Anterior cingulate cortex (tissue), 58 donors: ENCODE data around the gene SLC6A5.

Source experiments
- DNase-seq, 58 donors: peaks; one replicate each; lab custom pipeline; 2025; lab: John Stamatoyannopoulos, UW

SLC6A5 gene

DNA sequence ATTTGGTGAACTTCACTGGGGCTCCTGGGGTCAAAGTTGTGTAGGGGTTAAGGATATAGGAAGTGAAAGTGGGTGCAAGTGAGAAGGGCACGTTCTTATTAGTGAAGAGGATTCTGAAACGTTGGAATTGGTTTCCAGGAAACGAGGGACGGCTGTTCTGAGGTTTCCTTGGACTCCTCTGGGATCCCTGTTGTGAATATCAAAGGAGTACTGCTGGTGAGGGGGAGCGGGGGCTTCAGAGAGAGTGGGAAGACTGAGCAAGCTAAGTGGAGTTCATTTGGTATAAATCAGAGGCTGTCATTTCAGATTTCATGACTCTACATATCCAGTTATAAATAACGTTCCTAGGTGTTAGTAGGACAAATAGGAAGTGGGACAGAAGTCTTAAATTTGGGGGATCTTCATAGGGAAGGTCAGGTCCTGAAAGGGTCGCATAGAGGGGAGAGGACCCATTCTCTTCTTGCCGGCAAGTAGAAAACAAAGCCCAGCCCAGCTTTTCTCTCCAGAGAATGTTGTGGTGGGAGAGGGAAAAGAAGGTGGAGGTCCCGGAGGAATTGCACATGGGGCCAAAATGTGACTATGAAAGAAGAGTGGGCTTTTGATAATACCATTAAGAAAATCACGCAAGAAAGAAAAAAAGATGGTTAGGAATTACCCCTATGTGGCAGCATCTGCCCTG is 68.9 kb downstream of the SLC6A5 start:
- DNase-seq: no peak

DNA sequence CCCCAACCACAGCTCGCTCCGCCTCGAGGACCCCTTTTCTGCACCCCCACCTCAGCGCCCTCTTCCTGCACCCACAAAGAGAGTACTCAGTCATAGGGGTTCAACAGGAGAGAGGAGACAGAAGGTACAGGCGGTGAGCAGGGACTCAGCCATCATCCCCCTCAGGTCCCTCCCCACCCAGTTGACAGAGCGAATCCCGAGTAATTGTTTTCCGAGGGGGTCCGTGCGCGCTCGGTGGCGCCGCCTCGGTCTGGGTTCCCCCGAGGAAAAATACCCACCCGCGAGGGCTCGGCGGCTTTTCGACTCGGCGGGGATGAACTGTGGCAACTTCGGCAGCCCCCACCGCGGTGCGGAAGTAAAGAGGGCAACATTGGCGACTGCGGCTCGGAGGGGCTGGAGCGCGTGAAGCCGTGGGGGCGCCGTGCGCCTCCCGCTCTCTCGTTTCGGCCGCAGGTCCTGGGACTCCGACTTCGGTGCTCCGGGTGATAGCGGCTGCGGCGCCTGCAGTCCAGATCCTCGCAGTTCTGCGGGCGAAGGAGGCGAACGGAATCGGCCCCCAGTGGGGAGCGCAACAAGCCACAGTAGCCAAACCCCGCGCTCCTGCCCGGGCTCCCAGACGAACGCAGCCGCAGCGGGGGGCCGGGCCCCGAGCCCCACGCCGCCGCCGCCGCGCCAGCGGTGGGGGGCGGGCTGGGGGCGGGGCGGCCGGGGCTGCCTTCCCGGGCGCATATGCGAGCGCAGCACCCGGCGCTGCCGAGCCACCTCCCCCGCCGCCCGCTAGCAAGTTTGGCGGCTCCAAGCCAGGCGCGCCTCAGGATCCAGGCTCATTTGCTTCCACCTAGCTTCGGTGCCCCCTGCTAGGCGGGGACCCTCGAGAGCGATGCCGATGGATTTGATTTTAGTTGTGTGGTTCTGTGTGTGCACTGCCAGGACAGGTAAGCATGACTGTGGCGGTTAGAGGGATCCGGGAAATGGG is 69.7 kb downstream of the SLC6A5 start, which contains the start of gene NELL1:
Gene NELL1 (plus strand): TSS at position 743 of the 976 bp plus-strand sequence.
- DNase-seq: peak in 9 of 58 donors; percentile 3 to 50 (median 23)

DNA sequence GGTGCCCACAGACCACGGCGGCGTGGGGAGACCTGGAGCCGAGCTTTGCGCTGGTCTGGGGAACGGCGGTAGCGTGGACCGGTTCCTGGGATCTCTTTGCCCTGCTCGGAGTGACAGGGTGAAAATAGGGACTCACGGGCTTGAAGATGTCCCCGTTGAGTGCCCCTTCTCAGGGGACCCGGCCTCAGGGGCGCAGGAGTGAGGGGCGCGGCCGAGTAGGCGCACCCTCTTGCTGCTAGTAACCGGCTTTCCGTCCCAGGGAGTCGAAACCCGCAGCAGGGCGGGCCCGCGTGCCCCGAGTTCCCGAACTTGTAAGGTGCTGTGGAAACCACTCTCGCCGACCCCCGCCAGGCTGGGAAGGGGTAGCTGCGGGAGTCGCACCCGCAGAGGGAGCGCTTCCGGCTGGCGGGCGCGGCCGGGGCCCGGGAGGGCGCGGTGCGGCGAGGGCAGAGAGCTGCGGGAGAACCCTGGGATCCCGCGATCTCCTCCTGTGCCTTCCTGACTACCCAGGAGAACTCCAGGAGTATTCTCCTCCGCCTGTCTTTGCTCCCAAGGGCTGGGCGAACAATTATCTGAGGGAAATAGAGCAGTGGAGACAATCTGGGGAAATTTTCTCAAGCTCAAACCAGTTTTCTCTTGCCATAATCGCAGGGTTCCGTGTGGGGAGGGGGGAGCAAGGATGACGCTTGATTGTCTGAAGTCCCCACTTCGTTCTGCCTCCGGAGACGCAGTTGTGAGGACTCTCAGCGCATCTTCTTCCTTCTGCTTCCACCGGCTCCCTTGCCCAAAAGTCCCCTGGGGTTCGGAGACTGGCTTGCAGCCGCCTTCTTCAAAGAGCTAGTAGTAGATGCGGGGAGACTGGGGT is 70.6 kb downstream of the SLC6A5 start:
- peak in 3 of 58 donors; percentile 10 to 44 (median 43) for DNase-seq

DNA sequence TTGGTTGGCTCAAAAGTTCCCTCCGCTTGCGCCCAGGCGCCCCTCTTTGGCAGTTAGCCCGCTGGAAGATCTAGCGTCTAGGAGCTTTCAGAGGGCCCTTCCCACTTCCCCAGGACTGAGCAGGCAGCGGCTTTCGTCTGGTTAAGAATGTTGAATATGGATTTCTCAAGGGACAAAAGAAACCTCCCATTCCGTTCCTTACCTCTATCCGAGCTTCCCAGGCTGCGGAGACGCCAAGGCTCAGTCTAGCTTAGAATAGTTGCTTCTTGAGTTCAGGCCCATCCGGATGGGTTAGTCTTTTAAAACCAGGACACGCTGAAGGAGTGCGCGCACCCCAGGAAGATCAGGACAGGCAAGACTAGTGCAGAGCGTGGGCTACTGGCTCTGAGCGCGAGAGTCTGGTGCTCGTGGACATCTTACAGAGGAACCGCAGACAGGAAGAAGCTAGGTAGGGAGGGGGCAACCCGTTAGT is 71.6 kb downstream of the SLC6A5 start:
- peak in 1 of 58 donors; percentile 18 for DNase-seq

DNA sequence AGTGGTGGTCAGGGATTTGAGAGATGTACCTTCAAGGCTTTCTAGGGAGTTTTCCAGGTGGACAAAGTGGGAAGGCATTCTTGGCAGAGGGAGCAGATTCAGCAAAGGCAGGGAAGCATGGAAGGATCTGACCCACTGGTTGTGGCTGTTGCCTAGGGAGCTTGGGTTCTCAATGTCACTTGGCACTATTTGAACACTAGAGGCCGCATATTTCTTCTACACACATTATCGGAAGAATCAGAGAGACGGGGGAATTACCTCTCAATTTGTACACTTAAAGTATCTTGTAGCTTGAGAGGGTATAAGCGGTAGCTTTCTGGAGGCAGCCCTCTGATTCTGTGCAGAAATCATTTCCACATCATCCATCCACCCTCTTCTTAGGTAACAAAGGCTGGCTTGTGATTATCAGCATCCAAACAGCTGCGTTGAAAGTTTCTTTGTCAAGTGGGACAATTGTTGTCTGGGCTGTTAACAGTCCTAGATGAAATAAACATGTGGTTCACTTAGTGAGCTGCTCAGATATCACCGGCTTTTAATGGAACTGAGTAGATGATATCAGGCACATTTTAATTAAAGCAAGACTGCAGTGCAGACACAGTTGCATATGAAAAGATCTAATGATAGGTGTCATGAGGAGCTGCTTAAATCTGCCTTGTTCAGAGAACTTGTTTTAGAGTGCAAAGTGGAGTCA is 72.6 kb downstream of the SLC6A5 start:
- DNase-seq: peak in 4 of 58 donors; percentile 17 to 44 (median 19)

DNA sequence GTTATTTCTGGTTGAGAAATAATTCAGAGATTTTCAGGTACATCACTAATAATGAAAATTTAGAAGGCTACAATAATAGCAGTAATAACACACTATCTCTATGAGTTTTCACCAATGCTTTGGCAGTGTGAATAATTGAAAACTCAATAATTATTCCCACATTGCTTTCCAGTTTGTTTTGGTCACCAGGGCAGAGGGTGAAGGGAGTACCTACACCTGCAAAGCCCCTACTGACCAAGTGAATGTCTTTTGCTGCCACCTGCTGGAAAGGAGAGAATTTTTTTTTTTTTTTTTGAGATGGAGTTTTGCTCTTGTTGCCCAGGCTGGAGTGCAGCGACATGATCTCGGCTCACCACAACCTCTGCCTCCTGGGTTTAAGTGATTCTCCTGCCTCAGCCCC is 73.2 kb downstream of the SLC6A5 start:
- no peak for DNase-seq

DNA sequence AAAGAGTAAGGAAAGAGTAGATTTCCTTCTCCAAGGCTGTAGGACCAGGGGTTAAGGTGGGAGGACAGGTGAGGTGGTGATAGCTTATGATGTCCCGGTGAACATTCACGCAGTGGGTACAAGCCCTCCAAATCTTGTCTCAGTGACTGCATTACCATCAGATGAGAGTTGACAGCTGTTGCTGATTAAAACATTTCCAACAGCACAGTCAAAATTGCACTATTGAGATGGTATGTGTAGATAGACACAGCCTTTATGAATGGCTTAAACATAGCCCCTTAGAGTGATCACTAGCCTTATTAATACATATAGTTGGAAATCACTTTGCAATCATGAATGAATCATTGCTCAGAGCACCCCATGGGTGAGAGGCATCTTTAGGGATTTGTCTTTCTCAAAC is 77.2 kb downstream of the SLC6A5 start:
- DNase-seq: no peak

DNA sequence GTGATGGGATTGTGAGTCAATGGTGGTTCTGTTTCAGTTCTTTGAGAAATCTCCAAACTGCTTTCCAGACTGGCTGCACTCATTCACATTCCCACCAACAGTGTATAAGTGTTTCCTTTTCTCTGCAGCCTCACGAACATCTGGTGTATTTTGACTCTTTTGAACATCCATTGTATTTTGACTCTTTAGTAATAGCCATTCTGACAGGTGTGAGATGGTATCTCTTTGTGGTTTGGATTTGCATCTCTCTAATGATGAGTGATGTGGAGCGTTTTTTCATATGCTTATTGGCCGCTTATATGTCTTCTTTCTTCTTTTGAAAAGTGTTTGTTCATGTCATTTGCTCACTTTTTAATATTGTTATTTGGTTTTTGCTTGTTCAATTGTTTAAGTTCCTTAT is 89.4 kb downstream of the SLC6A5 start:
- no peak for DNase-seq

DNA sequence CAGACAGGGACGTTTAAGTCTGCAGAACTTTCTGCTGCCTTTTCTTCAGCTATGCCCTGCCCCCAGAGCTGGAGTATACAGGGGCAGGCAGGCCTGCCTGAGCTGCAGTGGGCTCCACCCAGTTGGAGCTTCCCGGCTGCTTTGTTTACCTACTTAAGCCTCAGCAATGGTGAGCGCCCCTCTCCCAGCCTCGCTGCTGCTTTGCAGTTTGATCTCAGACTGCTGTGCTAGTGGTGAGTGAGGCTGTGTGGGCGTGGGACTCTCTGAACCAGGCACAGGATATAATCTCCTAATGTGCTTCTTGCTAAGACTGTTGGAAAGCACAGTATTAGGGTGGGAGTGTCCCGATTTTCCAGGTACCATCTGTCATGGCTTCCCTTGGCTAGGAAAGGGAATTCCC is 108.5 kb downstream of the SLC6A5 start:
- DNase-seq: no peak
